Skeletal muscle tissue (tissue), 4 donors: ENCODE measurements around the gene UBE2E3. TPM values are rescaled to one million over a fixed set of nuclear protein-coding genes. Genes with fewer than 3 reads are reported as not detected.

Source experiments
- H3K27ac ChIP-seq: one replicate; pipeline ENCODE4 v1.7.0; 2013; ENCODE audit warnings: mild to moderate bottlenecking, low read depth, low read length, inconsistent platforms
- H3K27me3 ChIP-seq, 3 donors: one replicate each; pipeline ENCODE4 v1.7.0; 2013; ENCODE audit warnings: low read length in 3 of 3; ENCODE audit not compliant: control insufficient read depth in 3 of 3, insufficient read depth in 3 of 3
- H3K36me3 ChIP-seq, 3 donors: one replicate each; pipeline ENCODE4 v1.7.0; 2013; ENCODE audit warnings: low read length in 3 of 3; ENCODE audit not compliant: control insufficient read depth in 3 of 3, insufficient read depth in 3 of 3
- H3K4me1 ChIP-seq, 3 donors: one replicate each; pipeline ENCODE4 v1.7.0; 2013; ENCODE audit warnings: low read length in 3 of 3, mild to moderate bottlenecking in 3 of 3; ENCODE audit not compliant: control insufficient read depth in 3 of 3, insufficient read depth in 3 of 3
- H3K4me3 ChIP-seq, 3 donors: one replicate each; pipeline ENCODE4 v1.7.0; 2013; ENCODE audit warnings: low read length in 3 of 3
- H3K9ac ChIP-seq, 3 donors: one replicate each; pipeline ENCODE4 v1.7.0; 2013; ENCODE audit warnings: low read length in 3 of 3, mild to moderate bottlenecking in 3 of 3, moderate library complexity in 2 of 3, low read depth in 1 of 3
- H3K9me3 ChIP-seq, 3 donors: one replicate each; pipeline ENCODE4 v1.7.0; 2013; ENCODE audit warnings: low read length in 3 of 3; ENCODE audit not compliant: control insufficient read depth in 3 of 3
- total RNA-seq: library from RNA; depleted of rRNA; stranded (reverse); fragments of >200 nt; gene quantifications from one replicate; pipeline ENCODE4 v1.2.3, GENCODE V29; 2014
- donor health status: Osteomylitis.

UBE2E3 gene
- total RNA-seq, 1 donor from 2014 or later: 108 TPM

DNA sequence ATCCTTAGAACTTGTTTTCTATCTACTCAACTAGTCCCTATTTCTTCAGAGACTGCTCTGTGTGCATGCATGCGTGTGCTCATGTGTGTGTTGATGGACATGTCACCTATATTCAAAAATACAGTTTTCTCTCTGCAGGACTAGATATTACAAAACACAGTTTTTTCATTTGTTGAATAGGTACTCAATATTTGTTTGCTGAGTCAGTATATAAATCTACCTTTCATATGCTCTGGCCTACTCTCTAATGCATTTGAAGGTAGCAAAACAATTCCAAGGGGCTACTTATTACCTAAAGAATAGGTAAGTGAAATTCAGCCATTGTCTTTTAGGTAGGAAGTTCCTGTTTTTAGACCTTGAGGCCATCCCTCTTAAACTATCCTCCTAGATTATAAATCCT, 8.6 kb upstream of the UBE2E3 start:
- Histone ChIP-seq H3K4me1 (peaks cover 0 to 5% (median 3%) of the 10 kb centered on the region in 3 donors), H3K9me3 (no peaks in the 10 kb centered on the region), H3K4me3 (no peak overlapping the region)

DNA sequence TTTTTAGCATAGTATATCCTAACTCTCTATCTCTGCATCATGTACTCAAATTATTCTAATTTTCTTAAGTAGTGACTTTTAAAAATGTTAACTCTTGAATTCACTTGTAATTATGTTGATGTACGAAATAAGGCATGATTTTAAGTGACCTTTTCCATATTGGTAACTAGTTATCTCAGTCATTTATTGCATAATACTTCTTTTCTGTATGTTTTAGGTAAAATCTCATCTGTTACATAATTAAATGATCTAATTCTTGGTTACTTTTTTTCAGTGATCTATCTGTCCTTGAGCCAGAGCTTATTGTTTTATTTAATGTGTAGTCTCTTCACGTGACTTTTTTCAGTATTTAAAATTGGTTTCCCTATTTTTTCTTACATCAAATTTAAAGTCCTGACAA, 4.8 kb upstream of the UBE2E3 start:
- Histone ChIP-seq H3K27me3 (no peaks in the 10 kb centered on the region), H3K4me3 (no peak overlapping the region), H3K4me1 (peaks cover 0 to 4% (median 0%) of the 10 kb centered on the region in 3 donors), H3K9ac (no peak overlapping the region), H3K9me3 (no peaks in the 10 kb centered on the region), H3K27ac (no peak overlapping the region), H3K36me3 (no peaks in the 10 kb centered on the region)

More for the DNA sequence above, 8.6 kb upstream of the UBE2E3 start:
- H3K27me3 ChIP-seq: no peaks in the 10 kb centered on the region
- H3K36me3 ChIP-seq: no peaks in the 10 kb centered on the region
- no peak overlapping the region for H3K27ac ChIP-seq
- H3K9ac ChIP-seq: no peak overlapping the region

DNA sequence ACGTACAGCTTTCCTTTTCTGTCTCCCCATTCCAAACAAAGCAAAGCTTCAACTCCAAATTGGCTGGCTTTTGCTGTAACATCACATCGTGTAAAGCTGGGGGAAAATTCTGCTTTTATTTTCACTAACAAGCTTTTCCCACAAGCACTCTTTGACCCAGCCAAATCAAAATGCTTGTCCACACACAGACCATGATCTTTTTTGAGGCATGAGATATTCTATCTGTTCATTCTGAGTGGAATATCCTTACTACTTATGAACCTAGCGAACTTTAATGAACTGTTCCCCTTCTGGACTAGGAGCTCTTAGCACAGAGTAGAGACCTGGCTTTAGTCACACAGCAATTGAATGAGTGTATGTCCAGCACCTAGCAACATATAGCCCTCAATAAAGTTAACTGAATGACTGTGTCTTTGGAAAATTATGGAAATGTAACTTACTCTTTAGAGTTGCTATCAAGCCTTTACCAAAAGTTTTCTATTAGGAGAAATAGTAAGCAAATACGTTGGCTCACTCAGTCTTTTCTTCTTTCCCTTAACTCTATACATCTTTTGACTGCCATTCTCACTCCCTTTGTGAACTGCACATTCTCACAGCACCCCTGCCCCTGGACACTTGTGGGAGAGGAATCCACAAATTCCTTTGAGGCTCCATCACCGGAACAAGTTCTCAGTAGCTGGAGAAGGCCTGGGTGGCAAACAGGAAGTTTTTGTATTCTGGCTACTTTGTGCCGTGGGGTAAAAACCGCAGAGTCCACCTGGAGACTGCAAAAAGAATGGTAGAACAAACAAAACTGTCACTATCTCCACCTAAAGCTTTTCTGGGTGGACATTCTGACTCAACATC, 1.3 kb upstream of the UBE2E3 start:
- peak overlapping the region; percentile 63 to 72 (median 64) for H3K4me3 ChIP-seq
- H3K9me3 ChIP-seq: no peaks in the 10 kb centered on the region
- H3K9ac ChIP-seq: peak overlapping the region; percentile 63 to 84 (median 71)
- H3K27ac ChIP-seq: peak overlapping the region; percentile 80
- H3K36me3 ChIP-seq: peaks cover 0 to 5% (median 0%) of the 10 kb centered on the region in 3 donors
- H3K27me3 ChIP-seq: no peaks in the 10 kb centered on the region
- H3K4me1 ChIP-seq: peaks cover 8 to 29% (median 10%) of the 10 kb centered on the region in 3 donors

DNA sequence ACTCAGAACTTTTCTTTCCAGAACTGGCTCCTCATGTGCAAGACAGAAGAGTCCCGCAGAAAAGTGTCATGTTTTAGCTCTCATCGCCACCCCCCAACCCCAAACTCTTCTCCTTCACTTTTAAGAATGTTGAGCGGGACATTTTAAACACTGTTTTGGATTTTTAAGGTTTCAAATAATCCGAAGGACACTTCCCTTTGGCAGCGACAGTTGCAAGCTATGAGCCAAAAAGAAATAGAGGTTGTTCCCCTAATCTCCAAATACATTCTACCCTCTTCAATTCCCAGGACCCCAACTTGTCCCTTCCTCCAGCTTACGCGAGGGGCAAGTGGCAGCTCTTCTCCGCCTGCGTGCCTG, 678 bp upstream of the UBE2E3 start:
- Histone ChIP-seq H3K27me3 (no peaks in the 10 kb centered on the region), H3K27ac (peak overlapping the region; percentile 80), H3K9me3 (no peaks in the 10 kb centered on the region), H3K4me3 (peak overlapping the region; percentile 63 to 72 (median 64)), H3K4me1 (peaks cover 10 to 32% (median 10%) of the 10 kb centered on the region in 3 donors), H3K36me3 (peaks cover 0 to 5% (median 0%) of the 10 kb centered on the region in 3 donors), H3K9ac (peak overlapping the region; percentile 63 to 84 (median 71))

DNA sequence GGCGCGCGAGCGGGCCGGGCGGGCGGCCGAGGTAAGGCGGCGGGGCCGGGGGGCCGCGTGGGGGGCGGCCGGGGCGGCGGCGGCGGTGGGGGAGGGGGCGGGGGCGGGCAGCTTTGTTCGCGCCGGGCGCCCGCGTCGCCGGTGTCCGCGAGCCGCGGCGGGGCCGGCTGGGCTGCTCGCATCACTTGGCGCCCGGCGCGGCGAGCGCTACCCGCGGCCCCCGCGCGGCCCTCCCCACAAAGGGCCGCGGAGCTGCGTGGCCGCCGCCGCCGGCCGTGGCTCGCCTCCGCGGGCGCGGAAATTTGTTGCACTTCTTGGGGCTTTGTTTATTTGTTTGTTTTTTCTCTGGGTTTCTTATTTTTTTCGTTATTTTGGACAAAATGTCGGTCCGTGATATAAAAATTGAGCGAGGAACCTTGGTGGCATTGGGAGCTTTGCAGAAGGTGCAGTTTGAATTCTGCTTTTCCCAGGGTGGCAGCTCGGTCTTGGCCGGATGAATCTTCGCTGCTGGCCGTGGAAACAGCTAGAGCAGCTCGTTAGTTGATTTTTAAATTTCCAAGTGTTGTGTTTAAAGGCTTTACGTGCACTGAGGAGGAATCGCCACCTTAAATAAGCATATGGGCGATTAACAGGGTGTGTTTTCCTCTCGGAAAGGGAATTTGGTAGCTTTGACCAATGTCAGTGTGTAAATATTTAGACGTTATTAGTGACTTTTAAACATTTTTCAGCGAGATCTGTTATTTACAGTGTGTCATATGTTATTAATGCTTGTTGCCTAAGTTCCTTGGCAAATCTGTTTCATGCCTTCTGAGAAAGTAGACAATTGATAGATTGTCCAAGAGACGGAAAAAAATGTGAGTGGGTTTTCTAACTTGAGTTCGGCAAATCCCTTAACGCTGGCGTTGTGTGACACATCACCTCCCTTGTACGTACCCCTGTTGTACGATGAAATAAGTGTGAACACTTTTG, 822 bp downstream of the UBE2E3 start:
- Histone ChIP-seq H3K4me3 (peak overlapping the region; percentile 62 to 88 (median 77)), H3K36me3 (peaks cover 0 to 5% (median 0%) of the 10 kb centered on the region in 3 donors), H3K27me3 (no peaks in the 10 kb centered on the region), H3K4me1 (peaks cover 12 to 37% (median 20%) of the 10 kb centered on the region in 3 donors), H3K9me3 (no peaks in the 10 kb centered on the region), H3K27ac (peak overlapping the region; percentile 18), H3K9ac (peak overlapping the region; percentile 60 to 86 (median 85))

DNA sequence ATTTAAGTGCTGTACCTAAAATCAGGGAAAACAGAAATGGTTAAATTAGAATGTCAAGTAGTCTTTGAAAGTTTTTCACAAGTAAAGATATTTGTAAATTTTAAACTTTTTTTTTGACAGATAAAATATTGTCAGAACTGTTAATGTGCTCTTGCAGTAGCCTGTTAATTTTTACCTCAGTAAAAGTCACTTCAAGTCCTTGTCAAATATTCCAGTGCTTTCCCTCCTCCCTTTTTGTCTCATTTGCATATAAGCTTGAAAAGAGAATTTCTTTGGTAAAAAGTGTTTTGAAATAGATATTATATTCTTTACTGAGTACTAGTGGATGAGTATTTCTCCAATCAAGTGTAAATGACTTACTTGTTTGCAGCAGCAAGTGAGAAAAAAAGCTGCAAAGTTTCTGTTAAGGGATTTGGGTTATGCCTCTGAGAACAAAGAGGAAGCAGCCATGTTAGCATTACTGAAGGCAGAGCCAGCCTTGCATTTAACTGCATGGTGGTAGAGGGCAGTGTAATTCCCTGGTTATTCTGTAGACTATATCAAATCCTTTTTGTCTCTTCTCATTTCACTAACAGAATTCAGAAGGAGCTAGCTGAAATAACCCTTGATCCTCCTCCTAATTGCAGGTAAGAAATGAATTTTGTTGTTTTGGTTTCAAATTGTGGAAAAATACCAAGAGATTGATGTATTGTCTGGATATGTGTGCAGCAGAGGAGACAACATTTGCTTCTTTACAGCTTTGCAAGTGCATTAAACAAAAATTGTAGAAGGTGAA, 3.2 kb downstream of the UBE2E3 start:
- H3K9me3 ChIP-seq: no peaks in the 10 kb centered on the region
- no peaks in the 10 kb centered on the region for H3K27me3 ChIP-seq
- H3K9ac ChIP-seq: peak overlapping the region in 2 of 3 donors; percentile 17 to 35
- H3K36me3 ChIP-seq: peaks cover 0 to 5% (median 0%) of the 10 kb centered on the region in 3 donors
- no peak overlapping the region for H3K27ac ChIP-seq
- peak overlapping the region in 1 of 3 donors; percentile 7 for H3K4me3 ChIP-seq
- H3K4me1 ChIP-seq: peaks cover 12 to 44% (median 21%) of the 10 kb centered on the region in 3 donors

DNA sequence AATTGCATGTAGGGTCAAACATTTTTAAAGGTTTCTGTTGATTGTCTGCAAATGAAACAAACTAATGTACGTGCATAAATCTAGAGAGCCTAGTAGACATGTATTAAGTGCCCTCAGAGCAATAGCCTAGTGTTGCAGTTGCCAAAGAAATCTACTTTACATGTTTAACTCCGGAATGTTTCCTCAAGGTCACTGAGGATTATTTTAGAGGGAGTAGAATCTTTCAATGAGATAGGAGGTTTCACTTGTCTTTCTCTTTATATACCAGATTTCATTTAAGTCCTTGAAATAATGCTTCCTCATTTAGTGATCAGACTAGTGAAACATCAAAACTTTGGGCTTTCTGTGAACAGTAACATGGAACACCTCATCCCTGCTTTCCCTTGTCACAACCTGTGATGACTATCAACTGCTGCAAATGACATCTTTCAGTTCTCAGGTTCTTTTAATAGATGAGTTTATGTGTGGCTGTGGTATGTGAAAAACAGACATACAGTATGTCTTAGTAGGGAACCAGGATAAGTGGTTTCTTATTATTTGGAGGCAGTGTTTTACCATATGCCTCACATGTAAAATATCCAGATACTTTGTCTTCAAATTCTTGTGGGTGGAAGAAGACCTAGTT, 5.5 kb downstream of the UBE2E3 start:
- H3K27me3 ChIP-seq: no peaks in the 10 kb centered on the region
- H3K4me1 ChIP-seq: peaks cover 15 to 40% (median 24%) of the 10 kb centered on the region in 3 donors
- H3K27ac ChIP-seq: peak overlapping the region; percentile 12
- H3K9me3 ChIP-seq: no peaks in the 10 kb centered on the region
- H3K4me3 ChIP-seq: no peak overlapping the region
- peaks cover 0 to 5% (median 0%) of the 10 kb centered on the region in 3 donors for H3K36me3 ChIP-seq
- H3K9ac ChIP-seq: no peak overlapping the region

DNA sequence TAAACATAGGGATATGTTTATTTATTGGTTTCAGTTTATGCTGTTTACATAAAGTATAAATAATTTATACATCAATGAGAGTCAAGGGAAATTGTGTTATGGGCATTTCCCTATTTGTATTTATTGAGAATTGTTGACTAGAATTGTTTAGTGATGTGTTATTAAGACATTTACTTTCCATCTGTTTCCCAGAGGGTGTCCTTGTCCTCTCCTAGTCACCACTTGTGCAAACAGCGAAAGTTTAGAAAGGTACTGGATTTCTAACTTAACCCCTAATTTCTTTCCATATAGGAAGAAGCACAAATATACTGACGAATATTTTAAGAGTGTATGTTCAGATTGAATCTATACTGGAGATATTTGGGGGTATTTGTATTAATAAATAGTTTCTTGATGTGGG, 6.7 kb downstream of the UBE2E3 start:
- Histone ChIP-seq H3K9me3 (no peaks in the 10 kb centered on the region), H3K27me3 (no peaks in the 10 kb centered on the region), H3K27ac (no peak overlapping the region), H3K9ac (no peak overlapping the region), H3K36me3 (peaks cover 0 to 5% (median 0%) of the 10 kb centered on the region in 3 donors), H3K4me1 (peaks cover 13 to 34% (median 22%) of the 10 kb centered on the region in 3 donors), H3K4me3 (no peak overlapping the region)

DNA sequence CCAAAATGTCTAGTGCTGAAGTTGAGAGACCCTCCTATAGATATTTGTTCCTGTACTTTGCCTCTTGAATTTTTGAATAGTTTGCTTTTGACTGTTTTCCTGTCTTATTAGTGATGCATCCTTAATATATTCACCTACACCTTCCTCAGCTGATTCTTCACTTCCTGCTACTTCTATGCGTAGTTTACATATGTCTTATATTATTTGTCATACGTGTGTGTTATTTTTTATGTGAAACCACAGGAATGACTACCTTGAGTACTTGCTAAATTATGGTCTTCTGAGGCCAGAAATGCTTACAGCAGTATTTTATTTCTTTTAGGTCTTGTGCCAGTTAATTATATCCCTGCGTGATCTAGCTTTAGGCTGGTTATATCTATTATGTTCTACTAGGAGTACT, 9.9 kb downstream of the UBE2E3 start:
- no peak overlapping the region for H3K27ac ChIP-seq
- H3K36me3 ChIP-seq: no peaks in the 10 kb centered on the region
- no peak overlapping the region for H3K4me3 ChIP-seq
- no peak overlapping the region for H3K9ac ChIP-seq
- peaks cover 3 to 12% (median 11%) of the 10 kb centered on the region in 3 donors for H3K4me1 ChIP-seq
- H3K9me3 ChIP-seq: no peaks in the 10 kb centered on the region
- H3K27me3 ChIP-seq: no peaks in the 10 kb centered on the region
